Activated CD8-positive, alpha-beta memory T cell treated with anti-CD3 and anti-CD28 coated beads for 24 hours (primary cell): Measurements from ENCODE around the gene B3GAT1.

ENCODE experiments used
- DNase-seq: peaks from one replicate; pipeline ENCODE4 v3.0.0-alpha.2; 2020

The B3GAT1 gene

GRCh38 chr11:134441281-134441680, 29.2 kb upstream of the B3GAT1 start:
- no peak for DNase-seq

- no peak for DNase-seq
Observed at GRCh38 chr11:134440851-134441250, 28.8 kb upstream of the B3GAT1 start.

DNA sequence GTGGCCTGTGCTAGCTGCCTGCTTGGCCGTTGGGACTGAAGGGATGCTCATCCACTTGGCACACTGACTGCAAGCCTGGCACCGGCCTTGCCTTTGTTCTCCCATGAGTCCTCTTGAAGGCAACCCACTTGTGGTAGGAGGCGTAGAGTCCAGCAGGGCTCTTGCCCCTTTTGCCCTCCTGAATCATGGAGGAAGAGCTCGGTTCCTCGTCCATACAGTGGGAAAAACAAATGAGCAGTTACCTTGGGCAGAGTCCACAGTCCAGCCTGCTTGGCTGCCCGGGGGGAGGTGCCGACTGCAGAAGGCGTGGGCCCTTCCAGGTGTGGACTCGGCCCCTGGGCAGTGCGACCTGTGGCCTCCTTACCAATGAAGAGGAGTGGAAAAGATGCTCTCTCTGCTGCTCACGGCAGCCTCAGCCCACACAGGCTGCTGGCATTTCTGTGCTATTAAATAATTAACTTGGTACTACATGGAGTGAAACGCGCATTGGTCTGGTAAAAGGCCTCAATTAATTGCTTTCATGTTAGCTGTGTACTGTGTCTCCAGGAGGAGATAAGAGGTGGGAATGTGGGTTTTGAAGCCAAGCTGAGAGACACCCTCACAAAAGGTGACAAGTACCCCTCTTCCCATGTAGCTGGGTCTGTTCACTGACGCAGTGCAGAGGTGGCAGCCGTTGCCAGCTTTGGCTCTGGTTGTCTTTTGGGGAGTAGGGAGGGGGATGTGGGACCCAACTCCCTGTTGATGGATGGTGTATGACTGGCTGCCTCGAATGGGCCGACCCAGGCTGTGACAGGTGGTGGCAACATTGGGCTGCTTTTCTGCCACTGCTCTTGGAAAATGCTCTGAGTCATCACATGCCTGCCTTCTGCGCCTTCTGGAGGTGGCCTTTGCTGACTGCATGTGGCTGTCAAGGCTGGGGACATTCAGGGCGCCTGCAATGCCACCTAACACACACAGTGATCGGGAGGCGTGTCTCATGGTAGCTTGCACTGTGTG, 26.8 kb upstream of the B3GAT1 start:
- DNase-seq, result no peak

- DNase-seq, result no peak
Observed at GRCh38 chr11:134437821-134438220, 25.8 kb upstream of the B3GAT1 start.

DNA sequence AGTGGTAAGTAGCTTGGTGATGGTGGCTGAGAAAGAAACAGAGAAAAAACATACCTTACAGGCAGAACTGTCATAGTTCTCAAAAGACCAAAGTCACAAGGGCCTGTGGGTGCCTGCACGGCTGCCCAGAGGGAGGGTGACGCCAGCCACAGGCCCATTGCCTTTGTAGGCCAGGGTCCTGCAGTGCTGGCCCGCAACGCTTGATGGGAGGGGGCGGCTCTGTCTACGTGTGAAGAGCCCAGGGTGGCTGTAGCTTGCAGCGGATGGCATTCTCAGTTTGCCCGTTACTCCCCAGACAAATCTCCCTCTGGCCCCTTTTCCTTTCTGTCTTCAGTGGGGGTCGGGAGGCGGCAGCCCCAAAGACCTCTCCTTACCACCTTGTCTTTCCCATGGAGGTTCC, 24.7 kb upstream of the B3GAT1 start:
- no peak for DNase-seq

- DNase-seq, result no peak
Observed at GRCh38 chr11:134433806-134434205, 21.8 kb upstream of the B3GAT1 start.

- no peak for DNase-seq
Observed at GRCh38 chr11:134433251-134433650, 21.2 kb upstream of the B3GAT1 start.

GRCh38 chr11:134432776-134433175, 20.7 kb upstream of the B3GAT1 start:
- DNase-seq, result no peak

- no peak for DNase-seq
Observed at GRCh38 chr11:134429106-134429505, 17.1 kb upstream of the B3GAT1 start.

GRCh38 chr11:134425816-134426536, 13.9 kb upstream of the B3GAT1 start:
- DNase-seq, result no peak

GRCh38 chr11:134425413-134425812, 13.4 kb upstream of the B3GAT1 start:
- no peak for DNase-seq

GRCh38 chr11:134423106-134423505, 11.1 kb upstream of the B3GAT1 start:
- DNase-seq, result no peak

- DNase-seq, result no peak
Observed at GRCh38 chr11:134417871-134418840, 6.1 kb upstream of the B3GAT1 start.

- DNase-seq, result no peak
Observed at GRCh38 chr11:134416726-134417125, 4.7 kb upstream of the B3GAT1 start.

DNA sequence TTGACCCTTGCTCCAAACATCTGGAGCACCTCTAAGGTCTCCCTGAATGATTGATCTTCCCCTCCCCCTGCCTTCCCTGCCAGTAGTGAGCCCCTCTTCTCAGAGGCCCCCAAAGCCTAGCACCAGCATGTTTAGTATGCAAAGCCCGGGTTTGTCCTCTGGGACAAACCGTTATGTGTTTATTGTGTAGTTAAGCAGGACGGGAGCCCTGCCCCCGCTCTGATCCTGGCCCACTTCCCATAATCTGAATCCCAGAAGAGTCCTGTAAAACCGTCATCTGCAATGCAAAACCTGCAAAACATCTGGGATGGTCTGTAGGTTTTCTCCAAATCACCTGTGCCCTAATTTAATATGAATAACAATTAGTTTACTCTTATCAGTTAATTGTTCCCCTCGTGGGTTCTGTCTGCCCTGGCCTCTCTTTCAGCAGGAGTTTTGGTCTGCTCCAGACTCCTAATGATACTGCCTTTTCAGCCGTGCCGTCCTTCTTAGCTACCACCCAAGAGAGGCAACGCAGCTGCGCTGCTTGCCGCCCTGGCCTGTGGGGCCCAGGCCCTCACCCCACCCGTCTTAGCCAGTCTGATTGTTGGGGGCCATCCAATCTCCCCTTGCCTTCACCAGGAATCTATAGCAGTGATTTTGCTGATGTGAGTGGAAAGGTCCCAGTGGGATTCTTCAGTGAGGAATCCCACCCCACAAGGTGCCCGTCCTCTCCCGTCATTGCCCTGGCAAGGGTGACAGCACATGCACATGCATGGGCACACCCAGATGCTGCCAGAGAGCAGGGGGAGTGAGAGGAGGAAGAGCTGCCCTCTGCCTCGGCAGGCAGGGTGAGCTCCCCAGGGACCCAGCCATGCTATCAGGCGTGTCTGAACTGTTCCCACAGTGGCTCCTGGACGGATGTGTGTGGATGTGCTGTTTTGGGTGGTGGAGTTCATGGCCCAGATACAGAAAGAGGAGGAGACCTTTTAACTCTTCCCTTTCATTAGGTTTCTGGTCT, 3.0 kb upstream of the B3GAT1 start:
- DNase-seq, result no peak

DNA sequence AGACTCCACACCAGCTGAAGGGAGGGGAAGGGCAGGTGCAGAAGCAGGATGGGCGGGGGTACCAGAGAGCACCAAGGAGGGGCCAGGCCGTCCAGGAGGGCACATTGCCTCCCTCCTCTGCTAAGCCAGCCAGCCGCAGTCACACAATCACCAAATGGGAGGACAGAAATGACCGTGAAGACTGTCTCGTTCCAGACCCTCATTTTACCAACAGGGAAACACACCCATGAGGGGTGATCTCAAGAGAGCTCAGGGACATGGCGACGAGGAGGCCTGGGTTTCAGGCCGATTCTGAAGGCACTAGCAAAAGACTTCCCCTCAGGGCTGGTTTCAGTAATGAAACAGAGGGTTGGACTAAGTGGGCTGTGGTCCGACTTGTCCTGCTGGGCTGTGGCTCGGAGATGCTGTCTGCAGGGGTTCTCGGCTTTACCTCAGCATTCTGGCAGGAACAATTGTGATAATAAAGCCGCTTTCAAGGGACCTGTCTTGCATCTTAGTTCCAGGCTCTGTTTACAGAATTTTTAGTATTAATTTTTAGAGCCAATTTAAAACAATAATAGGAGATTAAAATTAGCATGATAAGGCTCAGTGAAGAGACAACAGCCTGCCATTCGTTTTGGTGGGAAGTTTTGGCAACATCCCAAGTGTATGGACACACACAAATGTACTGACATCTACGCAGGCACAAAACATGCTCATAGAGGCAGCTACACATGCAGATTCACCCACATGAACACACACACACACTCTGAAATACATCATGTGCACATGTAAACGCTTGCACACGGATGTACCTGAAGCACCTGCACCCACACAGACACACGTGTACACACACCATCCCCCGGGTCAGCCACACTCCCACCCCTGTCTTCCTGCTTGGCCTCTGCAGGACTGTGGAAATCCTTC, 2.0 kb upstream of the B3GAT1 start:
- DNase-seq, result no peak

DNA sequence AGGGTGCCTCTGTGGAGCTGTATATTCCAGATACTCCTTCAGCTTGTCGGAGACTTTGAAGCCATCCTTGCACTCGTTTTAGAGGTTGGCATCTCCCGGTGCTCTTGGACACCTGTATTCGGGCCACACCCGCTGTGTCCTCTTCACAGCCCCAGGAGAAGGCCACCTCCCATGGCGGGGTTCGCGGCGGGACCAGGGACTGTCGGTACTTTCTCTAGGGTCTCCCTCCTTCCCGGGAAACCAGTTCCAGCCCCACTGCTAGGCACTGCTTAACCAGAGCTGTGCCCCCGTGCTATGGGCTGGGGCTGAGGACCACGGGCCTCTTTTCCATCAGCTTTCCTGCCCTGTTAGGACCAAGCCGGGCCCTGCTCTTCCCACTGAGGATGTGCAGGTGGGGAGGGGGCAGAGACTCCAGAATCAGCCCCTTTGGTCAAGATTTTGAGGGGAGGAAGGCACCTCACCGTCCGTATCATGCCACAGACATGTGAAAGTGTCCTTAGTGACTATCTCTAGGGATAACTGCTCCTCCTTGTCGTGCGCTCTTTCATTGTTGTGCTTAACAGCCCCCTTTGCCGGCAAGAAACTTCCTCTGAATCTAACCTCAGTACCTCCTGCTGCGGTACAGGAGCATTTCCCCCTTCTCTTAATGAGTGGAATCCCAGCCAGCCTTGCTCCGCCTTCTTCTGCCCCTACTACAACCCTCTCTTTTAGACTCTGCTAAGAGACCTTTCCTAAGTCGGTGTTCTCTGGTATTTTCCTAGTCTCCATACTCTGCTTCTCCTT, 1.2 kb upstream of the B3GAT1 start:
- DNase-seq, result peak; percentile 62

DNA sequence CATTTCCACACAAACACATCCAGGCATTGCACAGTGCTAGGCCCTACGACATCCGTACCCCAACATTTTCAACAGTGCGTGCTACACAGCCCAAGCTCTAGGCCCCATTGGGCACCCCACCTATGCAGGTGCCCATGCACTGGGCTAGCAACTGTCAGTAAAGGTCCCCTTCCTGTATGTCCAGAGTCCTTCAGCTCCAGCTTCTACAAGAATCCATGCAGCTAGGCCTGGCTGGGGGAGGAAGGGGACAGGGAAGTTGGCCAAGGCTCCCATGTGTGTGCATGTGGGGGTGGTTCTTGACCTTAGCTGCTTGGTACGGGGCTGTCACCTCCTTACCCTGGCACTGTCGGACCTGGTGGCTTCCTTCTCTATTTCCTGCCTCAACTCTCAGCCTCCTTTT, 1.3 kb downstream of the B3GAT1 start:
- DNase-seq, result no peak
